NCI-H1092 treated with DMSO at 0.1 percent for 48 hours (cell line): ENCODE measurements around the gene DPH2.

Source experiments
- DNase-seq: peaks from one replicate; lab custom pipeline; 2025; lab: John Stamatoyannopoulos, UW

DPH2 gene

GRCh38 chr1:43983253-43983899 lies 13.6 kb downstream of the DPH2 start:
- DNase-seq: no peak

GRCh38 chr1:43984855-43985254 lies 15.0 kb downstream of the DPH2 start:
- no peak for DNase-seq

GRCh38 chr1:43985984-43986595 lies 16.3 kb downstream of the DPH2 start:
- DNase-seq: no peak

- no peak for DNase-seq
Measured at GRCh38 chr1:43986712-43987111, 16.9 kb downstream of the DPH2 start.

GRCh38 chr1:43987159-43987902 lies 17.5 kb downstream of the DPH2 start:
- DNase-seq: no peak

- no peak for DNase-seq
Measured at GRCh38 chr1:43990271-43991199, 20.7 kb downstream of the DPH2 start.

- no peak for DNase-seq
Measured at GRCh38 chr1:43991200-43991475, 21.3 kb downstream of the DPH2 start.

GRCh38 chr1:43991476-43992231 lies 21.8 kb downstream of the DPH2 start, which contains the start of gene CCDC24:
CCDC24 (plus strand) TSS chr1:43991599; CDS start chr1:43991879, 280 bp downstream.
- DNase-seq: peak; percentile 53

GRCh38 chr1:43992232-43992995 lies 22.6 kb downstream of the DPH2 start:
- DNase-seq: no peak

GRCh38 chr1:43993206-43993914 lies 23.6 kb downstream of the DPH2 start:
- DNase-seq: no peak

GRCh38 chr1:43994071-43994470 lies 24.3 kb downstream of the DPH2 start:
- no peak for DNase-seq

GRCh38 chr1:43994794-43995790 lies 25.3 kb downstream of the DPH2 start:
- DNase-seq: no peak

- DNase-seq: no peak
Measured at GRCh38 chr1:43995984-43996732, 26.3 kb downstream of the DPH2 start.

GRCh38 chr1:43996733-43997115 lies 26.9 kb downstream of the DPH2 start:
- no peak for DNase-seq

GRCh38 chr1:43997295-43997999 lies 27.6 kb downstream of the DPH2 start:
- DNase-seq: no peak

GRCh38 chr1:43998000-43998378 lies 28.2 kb downstream of the DPH2 start:
- no peak for DNase-seq

GRCh38 chr1:43999455-43999854 lies 29.6 kb downstream of the DPH2 start:
- DNase-seq: no peak
